Measurements from ENCODE around the gene ATP8A2.

DNA sequence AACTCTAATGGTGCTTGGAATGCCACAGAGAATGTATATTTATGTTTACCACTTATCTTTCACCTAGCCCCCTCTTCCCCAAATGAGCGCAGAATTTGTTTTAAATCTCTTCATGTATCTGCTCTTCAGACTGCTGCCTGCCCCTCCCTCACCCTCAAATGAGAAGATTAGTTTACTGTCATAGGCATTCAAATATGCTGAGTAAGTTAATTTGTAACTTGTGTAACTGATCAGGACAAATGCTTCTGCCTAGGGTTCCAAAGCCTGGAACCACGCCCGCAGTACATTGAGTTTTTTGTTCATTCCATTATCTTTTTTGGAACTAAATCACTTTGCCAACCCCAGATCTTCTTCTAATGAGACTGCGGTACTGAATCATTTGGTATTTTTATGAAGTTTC is 74.5 kb downstream of the ATP8A2 start:
- TF ChIP-seq, protein P1, sequence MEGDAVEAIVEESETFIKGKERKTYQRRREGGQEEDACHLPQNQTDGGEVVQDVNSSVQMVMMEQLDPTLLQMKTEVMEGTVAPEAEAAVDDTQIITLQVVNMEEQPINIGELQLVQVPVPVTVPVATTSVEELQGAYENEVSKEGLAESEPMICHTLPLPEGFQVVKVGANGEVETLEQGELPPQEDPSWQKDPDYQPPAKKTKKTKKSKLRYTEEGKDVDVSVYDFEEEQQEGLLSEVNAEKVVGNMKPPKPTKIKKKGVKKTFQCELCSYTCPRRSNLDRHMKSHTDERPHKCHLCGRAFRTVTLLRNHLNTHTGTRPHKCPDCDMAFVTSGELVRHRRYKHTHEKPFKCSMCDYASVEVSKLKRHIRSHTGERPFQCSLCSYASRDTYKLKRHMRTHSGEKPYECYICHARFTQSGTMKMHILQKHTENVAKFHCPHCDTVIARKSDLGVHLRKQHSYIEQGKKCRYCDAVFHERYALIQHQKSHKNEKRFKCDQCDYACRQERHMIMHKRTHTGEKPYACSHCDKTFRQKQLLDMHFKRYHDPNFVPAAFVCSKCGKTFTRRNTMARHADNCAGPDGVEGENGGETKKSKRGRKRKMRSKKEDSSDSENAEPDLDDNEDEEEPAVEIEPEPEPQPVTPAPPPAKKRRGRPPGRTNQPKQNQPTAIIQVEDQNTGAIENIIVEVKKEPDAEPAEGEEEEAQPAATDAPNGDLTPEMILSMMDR (IDR thresholded peaks at IDR 0.05) = no peak
- TF ChIP-seq POLR2A (IDR thresholded peaks at IDR 0.05) (no peak), POLR2AphosphoS5 (IDR thresholded peaks at IDR 0.05) (no peak)
